A673 (cell line): Measurements from ENCODE around the gene KIRREL3. TPM values are rescaled to one million over a fixed set of nuclear protein-coding genes. Genes with fewer than 3 reads are reported as not detected.

ENCODE experiments used
- BruUV-seq: library from RNA; stranded (reverse); fragments of 400-500 nt; replicated peaks from 2 replicates; lab custom pipeline; 2021; lab: Mats Ljungman, UMichigan
- CTCF ChIA-PET: fragments of 300-600 bp; sonication (Branson Sonifier 250); formaldehyde crosslinking; loops from one replicate; lab custom pipeline; 2022; ENCODE audit warnings: antibody characterized with exemption; lab: Charles Lee
- POLR2A ChIA-PET: fragments of 300-600 bp; sonication (Branson Sonifier 250); formaldehyde crosslinking; loops from one replicate; lab custom pipeline; 2022; ENCODE audit warnings: antibody characterized with exemption; ENCODE audit not compliant: low non-redundant PET; lab: Charles Lee
- DNase-seq: peaks from one replicate; pipeline ENCODE4 v3.0.0-alpha.2; 2015; ENCODE audit warnings: low spot score
- H3K27ac ChIP-seq: fragments of 200-600 bp; sonication (generic); 2 replicates; pipeline ENCODE4 v1.5.1; 2016; ENCODE audit warnings: mixed run types, low read depth, mild to moderate bottlenecking, mixed read lengths, antibody characterized with exemption, low read length; ENCODE audit not compliant: poor library complexity, severe bottlenecking
- H3K27me3 ChIP-seq: fragments of 200-600 bp; sonication (generic); replicated peaks from 2 replicates; pipeline ENCODE4 v1.6.1; 2017; ENCODE audit warnings: mixed run types, low read depth, mild to moderate bottlenecking, mixed read lengths, antibody characterized with exemption, low read length; ENCODE audit not compliant: insufficient read depth, poor library complexity
- H3K36me3 ChIP-seq: fragments of 200-600 bp; sonication (generic); 2 replicates; pipeline ENCODE4 v1.6.1; 2016; ENCODE audit warnings: mixed run types, mild to moderate bottlenecking, mixed read lengths, antibody characterized with exemption, low read length; ENCODE audit not compliant: insufficient read depth, poor library complexity, severe bottlenecking
- H3K4me1 ChIP-seq: fragments of 200-600 bp; sonication (generic); 2 replicates; pipeline ENCODE4 v1.6.1; 2017; ENCODE audit warnings: mixed run types, mild to moderate bottlenecking, mixed read lengths, antibody characterized with exemption, low read length; ENCODE audit not compliant: insufficient read depth, poor library complexity, severe bottlenecking
- H3K4me3 ChIP-seq: fragments of 200-600 bp; sonication (generic); 2 replicates; pipeline ENCODE4 v1.5.1; 2016; ENCODE audit warnings: low read depth, mixed run types, mild to moderate bottlenecking, mixed read lengths, low read length; ENCODE audit not compliant: poor library complexity, severe bottlenecking
- H3K9me3 ChIP-seq: fragments of 200-600 bp; sonication (generic); 2 replicates; pipeline ENCODE4 v1.6.1; 2016; ENCODE audit warnings: mixed run types, low read depth, mild to moderate bottlenecking, mixed read lengths, antibody characterized with exemption, low read length; ENCODE audit not compliant: poor library complexity, severe bottlenecking
- EZH2 ChIP-seq: fragments of 200-600 bp; sonication (generic); IDR thresholded peaks from 2 replicates; pipeline ENCODE4 v1.6.1; 2017; ENCODE audit warnings: borderline replicate concordance, low read depth, mild to moderate bottlenecking, mixed read lengths, antibody characterized with exemption, low read length; ENCODE audit not compliant: poor library complexity, severe bottlenecking
- intact Hi-C: fragments of 100-400 bp; cut with micrococcal nuclease; formaldehyde crosslinking; loops from one replicate; pipeline ENCODE4 v1.10.0; 2022; ENCODE audit not compliant: unreplicated experiment
- total RNA-seq: library from RNA; stranded (reverse); gene quantifications from 2 replicates; pipeline ENCODE4 v1.2.3, GENCODE V29; 2021
- TF ChIP-seq, protein P1 (sequence below): fragments of 300-800, 200-600 bp; sonication (generic); conservative IDR thresholded peaks from 2 replicates; pipeline ENCODE4 v1.5.1; 2017; ENCODE audit warnings: low read depth, mild to moderate bottlenecking, antibody characterized with exemption, low read length, moderate library complexity, mixed read lengths

KIRREL3 gene
- total RNA-seq, 1 experiment from 2014 or later, result not detected

DNA sequence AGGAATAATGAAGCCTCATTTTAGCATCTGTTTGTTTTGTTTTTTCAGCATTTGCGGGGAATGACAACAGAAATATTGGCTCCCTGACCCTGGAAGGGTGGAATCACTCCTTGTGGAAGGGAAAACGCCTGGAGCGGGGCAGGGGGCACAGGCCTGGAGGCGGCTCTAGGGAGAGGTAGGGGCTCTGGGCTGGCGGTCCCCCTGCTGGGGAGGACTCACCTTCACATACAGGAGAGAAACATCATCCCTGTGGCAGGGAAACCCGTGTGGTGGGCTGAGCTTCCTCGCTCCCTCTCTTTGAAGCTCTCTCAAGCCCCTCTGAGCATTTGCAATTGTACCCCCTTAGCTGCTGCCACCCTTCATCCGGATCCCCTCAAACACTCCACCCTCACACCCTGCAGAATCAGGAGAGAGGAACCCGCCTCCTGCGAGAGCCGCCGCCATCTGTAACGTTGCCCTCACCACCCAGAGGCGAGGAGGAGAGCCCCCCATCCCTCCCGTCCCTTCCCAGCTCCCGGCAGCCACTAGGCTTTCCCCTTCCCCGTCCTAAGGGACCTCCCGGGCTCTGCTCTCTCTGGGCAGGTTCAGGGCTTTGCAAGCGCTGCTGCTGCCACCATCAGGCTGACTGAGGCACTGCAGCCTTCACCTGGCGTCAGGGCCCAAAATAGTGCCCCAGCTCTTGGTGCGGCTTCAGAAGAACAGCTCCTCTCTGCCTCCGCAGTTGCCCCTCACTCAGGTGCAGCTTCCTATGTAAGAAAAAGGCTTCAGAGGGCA, 10.4 kb downstream of the KIRREL3 start:
- Histone ChIP-seq H3K4me1 (no peaks in the 10 kb centered on the region), H3K36me3 (no peaks in the 10 kb centered on the region), H3K27me3 (peaks cover 16% of the 10 kb centered on the region), H3K4me3 (no peak overlapping the region), H3K9me3 (no peaks in the 10 kb centered on the region), H3K27ac (no peak overlapping the region)
- ChIA-PET CTCF (interaction anchor here (0.6 to 1.2 kb wide), 5 partner anchors 11 to 549 kb away, joined by 3 to 9 read pairs (median 3); no protein-coding TSS in a partner anchor), POLR2A (no interaction called here)
- BruUV-seq, result no TSS peak
- intact Hi-C loops, result loop anchor here (1.0 to 10.0 kb wide), 4 partner anchors 274 to 678 kb away; no protein-coding TSS in a partner anchor
- peak; percentile 83 for DNase-seq
- TF ChIP-seq, protein P1, sequence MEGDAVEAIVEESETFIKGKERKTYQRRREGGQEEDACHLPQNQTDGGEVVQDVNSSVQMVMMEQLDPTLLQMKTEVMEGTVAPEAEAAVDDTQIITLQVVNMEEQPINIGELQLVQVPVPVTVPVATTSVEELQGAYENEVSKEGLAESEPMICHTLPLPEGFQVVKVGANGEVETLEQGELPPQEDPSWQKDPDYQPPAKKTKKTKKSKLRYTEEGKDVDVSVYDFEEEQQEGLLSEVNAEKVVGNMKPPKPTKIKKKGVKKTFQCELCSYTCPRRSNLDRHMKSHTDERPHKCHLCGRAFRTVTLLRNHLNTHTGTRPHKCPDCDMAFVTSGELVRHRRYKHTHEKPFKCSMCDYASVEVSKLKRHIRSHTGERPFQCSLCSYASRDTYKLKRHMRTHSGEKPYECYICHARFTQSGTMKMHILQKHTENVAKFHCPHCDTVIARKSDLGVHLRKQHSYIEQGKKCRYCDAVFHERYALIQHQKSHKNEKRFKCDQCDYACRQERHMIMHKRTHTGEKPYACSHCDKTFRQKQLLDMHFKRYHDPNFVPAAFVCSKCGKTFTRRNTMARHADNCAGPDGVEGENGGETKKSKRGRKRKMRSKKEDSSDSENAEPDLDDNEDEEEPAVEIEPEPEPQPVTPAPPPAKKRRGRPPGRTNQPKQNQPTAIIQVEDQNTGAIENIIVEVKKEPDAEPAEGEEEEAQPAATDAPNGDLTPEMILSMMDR, result peak; percentile 99
- TF ChIP-seq EZH2, result no peak

- DNase-seq, result no peak
- Histone ChIP-seq H3K4me3 (no peak overlapping the region), H3K4me1 (no peaks in the 10 kb centered on the region), H3K27me3 (peaks cover 12% of the 10 kb centered on the region), H3K36me3 (no peaks in the 10 kb centered on the region), H3K9me3 (no peaks in the 10 kb centered on the region), H3K27ac (no peak overlapping the region)
- ChIA-PET CTCF (interaction anchor here (0.6 kb wide), 1 partner anchor 272 kb away, joined by 3 read pairs; no protein-coding TSS in a partner anchor), POLR2A (no interaction called here)
- no peak for TF ChIP-seq EZH2
- TF ChIP-seq, protein P1, result no peak
- intact Hi-C loops, result loop anchor here (5.0 kb wide), 1 partner anchor 676 kb away; no protein-coding TSS in a partner anchor
- BruUV-seq, result no TSS peak
Measured at GRCh38 chr11:126988655-126989054, 11.9 kb downstream of the KIRREL3 start.

GRCh38 chr11:126981635-126982034, 18.9 kb downstream of the KIRREL3 start:
- BruUV-seq, result no TSS peak
- ChIA-PET POLR2A (no interaction called here), CTCF (no interaction called here)
- no peak overlapping the region for H3K27ac ChIP-seq
- H3K4me3 ChIP-seq, result no peak overlapping the region
- H3K9me3 ChIP-seq, result no peaks in the 10 kb centered on the region
- no peaks in the 10 kb centered on the region for H3K4me1 ChIP-seq
- no peaks in the 10 kb centered on the region for H3K36me3 ChIP-seq
- no peak for TF ChIP-seq EZH2
- DNase-seq, result no peak
- peaks cover 11% of the 10 kb centered on the region for H3K27me3 ChIP-seq
- intact Hi-C loops, result no loop called here
